ENCODE measurements around the gene GALNT13. TPM values are rescaled to one million over a fixed set of nuclear protein-coding genes. Genes with fewer than 3 reads are reported as not detected.

Gene GALNT13
- polyA plus RNA-seq, 3 donors = not detected

DNA sequence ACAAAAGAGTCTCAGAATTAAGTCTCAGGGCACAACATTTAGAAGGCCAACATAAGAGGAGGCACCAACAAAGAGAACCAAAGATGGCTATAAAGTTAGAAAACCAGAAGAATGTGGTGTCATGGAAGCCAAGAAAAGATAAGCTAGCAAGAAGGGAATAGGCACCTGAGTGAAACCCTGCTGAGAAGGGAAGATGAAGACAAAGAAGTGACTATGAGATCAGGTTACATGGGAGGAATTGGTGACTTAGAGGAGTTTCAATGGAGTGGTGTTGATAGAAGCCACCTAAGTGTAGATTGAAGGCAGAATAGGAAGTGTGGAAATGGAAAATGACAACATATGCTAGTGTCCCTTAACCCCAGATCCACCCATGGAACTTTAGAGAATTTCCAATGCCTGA lies 499.2 kb downstream of the GALNT13 start:
- Histone ChIP-seq H3K9ac (ENCODE audit: insufficient read depth, low read length, poor library complexity, severe bottlenecking) (no peak overlapping the region), H3K4me2 (replicated peaks; ENCODE audit: extremely low read depth, low read length, poor library complexity, severe bottlenecking) (no peak overlapping the region), H3K27ac (ENCODE audit: low read depth in 1 of 2, low read length in 2 of 2) (no peak overlapping the region), H4K20me1 (ENCODE audit: insufficient read depth, low read length) (no peaks in the 10 kb centered on the region), H3K9me3 (replicated peaks in 1 of 2; ENCODE audit: control insufficient read depth in 1 of 2, insufficient read depth in 1 of 2, low read length in 2 of 2) (no peaks in the 10 kb centered on the region), H3K36me3 (replicated peaks in 1 of 2; ENCODE audit: control insufficient read depth in 1 of 2, insufficient read depth in 2 of 2, low read length in 2 of 2) (no peaks in the 10 kb centered on the region), H3K4me1 (ENCODE audit: control insufficient read depth in 1 of 2, insufficient read depth in 2 of 2, low read length in 2 of 2) (no peaks in the 10 kb centered on the region), H2AFZ (ENCODE audit: insufficient read depth, low read depth, low read length, poor library complexity, severe bottlenecking) (no peak overlapping the region), H3K4me3 (replicated peaks in 1 of 3; ENCODE audit: low read depth in 2 of 3, low read length in 3 of 3) (no peak overlapping the region), H3K79me2 (ENCODE audit: insufficient read depth, low read length) (no peaks in the 10 kb centered on the region), H3K27me3 (ENCODE audit: control insufficient read depth in 2 of 2, insufficient read depth in 2 of 2, low read length in 2 of 2) (peaks cover 0 to under 1% of the 10 kb centered on the region in 2 donors)
- intact Hi-C loops (cut with micrococcal nuclease) = no loop called here
- Mint-ChIP-seq H3K27ac (no peak overlapping the region), H3K4me3 (no peak overlapping the region), H3K4me1 (no peaks in the 10 kb centered on the region), H3K9me3 (no peaks in the 10 kb centered on the region), H3K36me3 (no peaks in the 10 kb centered on the region), H3K27me3 (ENCODE audit: low read depth in 3 of 3) (peaks cover 2 to 9% (median 6%) of the 10 kb centered on the region in 3 donors)
- TF ChIP-seq, protein P1, sequence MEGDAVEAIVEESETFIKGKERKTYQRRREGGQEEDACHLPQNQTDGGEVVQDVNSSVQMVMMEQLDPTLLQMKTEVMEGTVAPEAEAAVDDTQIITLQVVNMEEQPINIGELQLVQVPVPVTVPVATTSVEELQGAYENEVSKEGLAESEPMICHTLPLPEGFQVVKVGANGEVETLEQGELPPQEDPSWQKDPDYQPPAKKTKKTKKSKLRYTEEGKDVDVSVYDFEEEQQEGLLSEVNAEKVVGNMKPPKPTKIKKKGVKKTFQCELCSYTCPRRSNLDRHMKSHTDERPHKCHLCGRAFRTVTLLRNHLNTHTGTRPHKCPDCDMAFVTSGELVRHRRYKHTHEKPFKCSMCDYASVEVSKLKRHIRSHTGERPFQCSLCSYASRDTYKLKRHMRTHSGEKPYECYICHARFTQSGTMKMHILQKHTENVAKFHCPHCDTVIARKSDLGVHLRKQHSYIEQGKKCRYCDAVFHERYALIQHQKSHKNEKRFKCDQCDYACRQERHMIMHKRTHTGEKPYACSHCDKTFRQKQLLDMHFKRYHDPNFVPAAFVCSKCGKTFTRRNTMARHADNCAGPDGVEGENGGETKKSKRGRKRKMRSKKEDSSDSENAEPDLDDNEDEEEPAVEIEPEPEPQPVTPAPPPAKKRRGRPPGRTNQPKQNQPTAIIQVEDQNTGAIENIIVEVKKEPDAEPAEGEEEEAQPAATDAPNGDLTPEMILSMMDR (IDR thresholded peaks at IDR 0.05) = no peak
- DNase-seq = no peak

DNA sequence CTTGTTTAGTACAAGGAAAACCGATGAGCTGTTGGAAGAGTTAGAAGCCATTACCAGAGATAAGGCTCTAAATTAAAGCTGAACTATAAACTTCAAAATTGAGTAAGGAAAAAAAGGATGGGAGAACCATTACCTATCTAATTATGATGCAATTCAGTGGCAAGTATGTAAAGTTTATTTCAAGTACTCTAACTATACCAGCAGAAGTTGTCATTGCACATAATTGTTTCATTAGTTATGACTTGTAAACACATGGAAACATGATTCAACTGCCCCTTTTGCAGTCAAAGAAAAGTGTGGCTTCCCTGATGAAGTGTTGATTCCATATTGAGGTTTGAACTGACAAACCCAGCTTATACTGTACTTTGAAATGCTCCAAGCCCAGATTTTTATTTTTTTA lies 502.7 kb downstream of the GALNT13 start:
- Mint-ChIP-seq H3K9me3 (no peaks in the 10 kb centered on the region), H3K27ac (no peak overlapping the region), H3K4me1 (no peaks in the 10 kb centered on the region), H3K4me3 (no peak overlapping the region), H3K36me3 (no peaks in the 10 kb centered on the region), H3K27me3 (ENCODE audit: low read depth in 3 of 3) (peaks cover 2 to 10% (median 6%) of the 10 kb centered on the region in 3 donors)
- no peak overlapping the region for H3K9ac ChIP-seq (ENCODE audit: insufficient read depth, low read length, poor library complexity, severe bottlenecking)
- H3K27me3 ChIP-seq (ENCODE audit: control insufficient read depth in 2 of 2, insufficient read depth in 2 of 2, low read length in 2 of 2) = peaks cover 0 to 2% of the 10 kb centered on the region in 2 donors
- H3K4me2 ChIP-seq (replicated peaks; ENCODE audit: extremely low read depth, low read length, poor library complexity, severe bottlenecking) = no peak overlapping the region
- TF ChIP-seq, protein P1 (IDR thresholded peaks at IDR 0.05) = no peak
- H3K4me3 ChIP-seq (replicated peaks in 1 of 3; ENCODE audit: low read depth in 2 of 3, low read length in 3 of 3) = no peak overlapping the region
- intact Hi-C loops (cut with micrococcal nuclease) = no loop called here
- H3K4me1 ChIP-seq (ENCODE audit: control insufficient read depth in 1 of 2, insufficient read depth in 2 of 2, low read length in 2 of 2) = no peaks in the 10 kb centered on the region
- H3K27ac ChIP-seq (ENCODE audit: low read depth in 1 of 2, low read length in 2 of 2) = no peak overlapping the region
- H3K9me3 ChIP-seq (replicated peaks in 1 of 2; ENCODE audit: control insufficient read depth in 1 of 2, insufficient read depth in 1 of 2, low read length in 2 of 2) = no peaks in the 10 kb centered on the region
- no peak for DNase-seq
- H4K20me1 ChIP-seq (ENCODE audit: insufficient read depth, low read length) = no peaks in the 10 kb centered on the region
- H3K79me2 ChIP-seq (ENCODE audit: insufficient read depth, low read length) = no peaks in the 10 kb centered on the region
- H3K36me3 ChIP-seq (replicated peaks in 1 of 2; ENCODE audit: control insufficient read depth in 1 of 2, insufficient read depth in 2 of 2, low read length in 2 of 2) = no peaks in the 10 kb centered on the region
- no CpG with 5 or more reads among the region's 1 CpG for WGBS (ENCODE audit: insufficient coverage)
- H2AFZ ChIP-seq (ENCODE audit: insufficient read depth, low read depth, low read length, poor library complexity, severe bottlenecking) = no peak overlapping the region

Data from CD14-positive monocyte (primary cell).